IMR-90 (cell line): ENCODE measurements around the gene RBBP6.

Experiments used
- CEBPB ChIP-seq: IDR thresholded peaks from 2 replicates; pipeline ENCODE4 v1.6.1; 2012; ENCODE audit warnings: low read depth, low read length, improper control_type of control experiment
- MAFK ChIP-seq: IDR thresholded peaks from 2 replicates; pipeline ENCODE4 v1.6.1; 2012; ENCODE audit warnings: low read depth, low read length, improper control_type of control experiment
- POLR2A ChIP-seq: IDR thresholded peaks from 2 replicates; pipeline ENCODE4 v1.6.1; 2012; ENCODE audit warnings: mild to moderate bottlenecking, low read depth, low read length
- RCOR1 ChIP-seq: IDR thresholded peaks from 2 replicates; pipeline ENCODE4 v1.6.1; 2012; ENCODE audit warnings: mild to moderate bottlenecking, low read length, improper control_type of control experiment; ENCODE audit not compliant: insufficient replicate concordance
- SMC3 ChIP-seq: fragments of 150-350 bp; IDR thresholded peaks from 2 replicates; pipeline ENCODE4 v1.6.1; 2016; ENCODE audit warnings: low read depth, mild to moderate bottlenecking, antibody characterized with exemption, low read length, moderate library complexity
- TF ChIP-seq, protein P1 (sequence below): conservative IDR thresholded peaks from 2 replicates; pipeline ENCODE4 v1.5.1; 2012; ENCODE audit warnings: mild to moderate bottlenecking, low read depth, low read length, improper control_type of control experiment

DNA sequence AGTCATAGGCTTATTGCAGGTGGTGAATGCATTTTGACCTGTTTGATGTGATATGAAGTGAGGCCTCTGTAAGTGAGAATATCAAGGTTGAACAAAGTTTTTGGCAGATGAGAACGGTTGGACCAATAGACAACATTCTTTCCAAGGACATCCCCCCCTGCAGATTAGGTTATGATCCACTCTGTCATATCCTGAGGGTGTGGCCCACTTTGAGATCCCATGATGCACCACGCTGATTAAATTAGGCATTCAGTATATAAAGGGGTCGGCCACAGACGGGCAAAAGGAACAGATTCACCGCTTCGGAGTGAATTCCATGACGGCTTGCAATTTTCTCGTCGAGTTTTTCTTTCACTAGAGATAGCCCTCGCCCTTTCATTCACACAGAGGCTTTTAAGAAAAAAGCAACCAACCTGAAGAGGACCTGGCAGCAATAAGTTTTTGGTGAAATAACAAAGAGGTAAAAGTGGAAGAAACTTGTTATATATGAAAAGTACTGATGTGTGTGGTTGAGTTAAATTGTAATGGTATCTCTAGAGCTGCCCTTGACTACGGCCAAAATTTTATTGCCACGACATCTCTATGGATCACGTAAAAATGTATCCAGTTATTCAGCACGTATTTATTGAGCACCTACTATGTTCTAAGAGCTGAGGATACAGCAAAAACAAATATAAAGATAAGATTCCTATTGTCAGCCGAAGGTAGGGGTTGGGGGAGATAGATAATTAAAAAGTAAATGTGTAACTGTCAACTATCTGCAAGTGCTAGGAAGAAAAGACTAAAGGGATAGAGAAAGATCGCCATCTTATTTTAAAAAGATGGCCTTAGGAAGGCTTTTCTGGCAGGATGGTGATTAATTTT is 1.7 kb upstream of the RBBP6 start:
- TF ChIP-seq CEBPB (no peak), POLR2A (no peak), RCOR1 (no peak), MAFK (no peak), SMC3 (no peak)
- TF ChIP-seq, protein P1, sequence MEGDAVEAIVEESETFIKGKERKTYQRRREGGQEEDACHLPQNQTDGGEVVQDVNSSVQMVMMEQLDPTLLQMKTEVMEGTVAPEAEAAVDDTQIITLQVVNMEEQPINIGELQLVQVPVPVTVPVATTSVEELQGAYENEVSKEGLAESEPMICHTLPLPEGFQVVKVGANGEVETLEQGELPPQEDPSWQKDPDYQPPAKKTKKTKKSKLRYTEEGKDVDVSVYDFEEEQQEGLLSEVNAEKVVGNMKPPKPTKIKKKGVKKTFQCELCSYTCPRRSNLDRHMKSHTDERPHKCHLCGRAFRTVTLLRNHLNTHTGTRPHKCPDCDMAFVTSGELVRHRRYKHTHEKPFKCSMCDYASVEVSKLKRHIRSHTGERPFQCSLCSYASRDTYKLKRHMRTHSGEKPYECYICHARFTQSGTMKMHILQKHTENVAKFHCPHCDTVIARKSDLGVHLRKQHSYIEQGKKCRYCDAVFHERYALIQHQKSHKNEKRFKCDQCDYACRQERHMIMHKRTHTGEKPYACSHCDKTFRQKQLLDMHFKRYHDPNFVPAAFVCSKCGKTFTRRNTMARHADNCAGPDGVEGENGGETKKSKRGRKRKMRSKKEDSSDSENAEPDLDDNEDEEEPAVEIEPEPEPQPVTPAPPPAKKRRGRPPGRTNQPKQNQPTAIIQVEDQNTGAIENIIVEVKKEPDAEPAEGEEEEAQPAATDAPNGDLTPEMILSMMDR = no peak
